Measurements from ENCODE around the gene BPIFB4.
"Not testable (repeated sequence)": the region's sequence is repeated elsewhere in the genome, so short reads cannot be mapped to it uniquely, and the experiment has no call there.

The BPIFB4 gene

DNA sequence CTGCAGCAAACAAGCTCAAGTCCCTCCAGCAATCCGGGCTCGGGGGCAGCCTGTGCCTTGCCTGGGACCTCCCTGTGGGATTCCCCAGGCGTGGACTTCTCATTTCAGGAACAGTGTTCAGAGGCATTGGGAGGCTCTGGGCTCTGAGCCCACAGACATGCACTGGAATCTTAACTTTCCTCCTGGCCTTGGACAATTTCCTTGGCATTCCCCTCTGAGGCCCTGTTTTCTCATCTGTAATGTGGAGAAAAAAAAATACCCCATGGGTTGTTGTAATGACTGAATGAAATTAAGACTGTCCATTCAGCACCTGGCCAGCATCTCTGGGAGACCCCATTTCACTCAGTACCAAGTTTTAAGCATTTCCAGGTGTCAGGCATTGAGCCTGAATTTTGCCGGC lies 17.6 kb downstream of the BPIFB4 start:
- no peak overlapping the region for H3K4me3 ChIP-seq (ENCODE audit: low read length in 2 of 2)
- H3K36me3 ChIP-seq (ENCODE audit: control insufficient read depth in 2 of 2, insufficient read depth in 2 of 2, low read length in 2 of 2): no peaks in the 10 kb centered on the region
- no peaks in the 10 kb centered on the region for H3K27me3 ChIP-seq (ENCODE audit: control insufficient read depth in 2 of 2, insufficient read depth in 2 of 2, low read length in 2 of 2)
- no peak overlapping the region for H3K9ac ChIP-seq (ENCODE audit: low read depth in 1 of 2, low read length in 2 of 2)
- no peaks in the 10 kb centered on the region for H3K4me1 ChIP-seq (ENCODE audit: control insufficient read depth in 2 of 2, insufficient read depth in 2 of 2, low read length in 2 of 2)
- H3K27ac ChIP-seq (ENCODE audit: low read depth in 2 of 2, low read length in 2 of 2): no peak overlapping the region
- no peaks in the 10 kb centered on the region for H3K9me3 ChIP-seq (ENCODE audit: control insufficient read depth in 2 of 2, low read length in 2 of 2)

DNA sequence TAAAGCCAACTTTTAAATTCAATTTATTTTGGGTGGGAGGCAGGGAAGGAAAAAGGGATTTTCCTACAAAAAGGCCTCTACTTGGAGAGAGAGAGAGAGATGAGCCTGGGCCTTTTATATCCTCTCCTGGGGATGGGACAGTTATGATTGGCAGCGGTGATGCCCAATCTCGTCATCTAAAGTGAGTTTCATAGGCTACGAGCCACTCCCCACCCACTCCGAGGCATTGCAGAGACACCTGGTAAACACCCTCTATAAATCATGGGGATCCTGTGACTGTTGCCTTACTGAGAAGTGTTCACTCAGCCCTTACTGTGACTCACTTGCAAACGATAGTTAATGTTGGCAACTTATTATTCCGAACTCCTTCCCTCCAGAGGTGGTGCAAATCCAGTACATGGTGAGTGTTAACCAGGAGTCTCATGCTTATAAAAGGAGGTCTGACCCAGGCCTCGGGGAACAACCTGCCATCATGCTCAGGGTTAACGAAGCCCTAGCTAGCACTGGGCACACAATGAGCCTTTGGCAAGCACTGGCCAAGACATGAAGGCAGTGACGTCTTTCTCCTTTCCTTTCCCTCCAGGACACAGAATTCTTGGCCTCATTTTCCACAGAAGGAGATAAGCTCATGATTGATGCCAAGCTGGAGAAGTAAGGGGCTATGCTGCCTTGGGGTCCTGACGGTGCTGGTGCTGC lies 20.5 kb downstream of the BPIFB4 start:
- H3K4me1 ChIP-seq (ENCODE audit: control insufficient read depth in 2 of 2, insufficient read depth in 2 of 2, low read length in 2 of 2): no peaks in the 10 kb centered on the region
- no peak overlapping the region for H3K4me3 ChIP-seq (ENCODE audit: low read length in 2 of 2)
- H3K9ac ChIP-seq (ENCODE audit: low read depth in 1 of 2, low read length in 2 of 2): no peak overlapping the region
- no peaks in the 10 kb centered on the region for H3K36me3 ChIP-seq (ENCODE audit: control insufficient read depth in 2 of 2, insufficient read depth in 2 of 2, low read length in 2 of 2)
- no peaks in the 10 kb centered on the region for H3K27me3 ChIP-seq (ENCODE audit: control insufficient read depth in 2 of 2, insufficient read depth in 2 of 2, low read length in 2 of 2)
- no peak overlapping the region for H3K27ac ChIP-seq (ENCODE audit: low read depth in 2 of 2, low read length in 2 of 2)
- H3K9me3 ChIP-seq (ENCODE audit: control insufficient read depth in 2 of 2, low read length in 2 of 2): no peaks in the 10 kb centered on the region

DNA sequence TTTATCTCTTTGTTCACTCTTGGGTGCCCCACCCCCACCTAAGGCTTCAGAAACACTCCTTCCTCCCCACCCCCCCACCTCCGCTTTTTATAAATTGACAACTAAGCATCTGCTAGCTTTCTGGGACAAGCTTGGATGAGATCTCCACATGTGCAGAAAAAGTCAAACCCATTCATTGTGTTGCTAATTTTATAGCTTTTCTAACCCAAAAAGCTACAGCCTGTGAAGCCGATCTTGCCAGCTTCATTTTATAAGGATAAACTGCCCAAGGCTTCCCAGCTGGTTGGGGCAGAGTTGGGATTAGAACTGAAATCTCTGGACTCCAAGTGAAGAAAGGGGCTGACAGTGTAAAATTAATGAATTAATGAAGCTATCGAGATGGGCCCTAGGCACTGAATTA lies 24.1 kb downstream of the BPIFB4 start:
- H3K36me3 ChIP-seq (ENCODE audit: control insufficient read depth in 2 of 2, insufficient read depth in 2 of 2, low read length in 2 of 2): no peaks in the 10 kb centered on the region
- no peak overlapping the region for H3K27ac ChIP-seq (ENCODE audit: low read depth in 2 of 2, low read length in 2 of 2)
- no peak overlapping the region for H3K9ac ChIP-seq (ENCODE audit: low read depth in 1 of 2, low read length in 2 of 2)
- no peaks in the 10 kb centered on the region for H3K9me3 ChIP-seq (ENCODE audit: control insufficient read depth in 2 of 2, low read length in 2 of 2)
- no peaks in the 10 kb centered on the region for H3K4me1 ChIP-seq (ENCODE audit: control insufficient read depth in 2 of 2, insufficient read depth in 2 of 2, low read length in 2 of 2)
- peaks cover 0 to 2% of the 10 kb centered on the region in 2 donors for H3K27me3 ChIP-seq (ENCODE audit: control insufficient read depth in 2 of 2, insufficient read depth in 2 of 2, low read length in 2 of 2)
- H3K4me3 ChIP-seq (ENCODE audit: low read length in 2 of 2): no peak overlapping the region

DNA sequence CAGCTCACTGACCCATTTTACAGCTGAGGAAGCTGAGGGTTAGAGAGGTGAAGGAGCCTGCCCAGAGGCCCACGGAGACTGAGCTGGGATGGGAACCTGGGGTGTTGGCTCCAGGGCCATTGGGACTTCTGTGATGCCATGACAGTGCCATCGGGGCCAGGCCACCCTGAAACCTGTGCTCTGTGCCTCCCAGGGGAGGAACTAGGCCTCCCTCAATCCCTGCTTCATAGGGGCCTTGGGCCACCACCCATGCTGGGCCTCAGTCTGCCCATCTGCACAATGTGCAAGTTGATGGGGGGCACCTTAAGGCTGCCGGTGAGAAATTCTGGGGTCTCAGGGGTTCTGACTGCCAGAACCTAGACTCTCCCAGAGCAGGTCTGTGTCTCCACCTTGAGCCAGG lies 24.9 kb downstream of the BPIFB4 start:
- H3K36me3 ChIP-seq (ENCODE audit: control insufficient read depth in 2 of 2, insufficient read depth in 2 of 2, low read length in 2 of 2): no peaks in the 10 kb centered on the region
- no peaks in the 10 kb centered on the region for H3K4me1 ChIP-seq (ENCODE audit: control insufficient read depth in 2 of 2, insufficient read depth in 2 of 2, low read length in 2 of 2)
- peaks cover 0 to 2% of the 10 kb centered on the region in 2 donors for H3K27me3 ChIP-seq (ENCODE audit: control insufficient read depth in 2 of 2, insufficient read depth in 2 of 2, low read length in 2 of 2)
- no peak overlapping the region for H3K4me3 ChIP-seq (ENCODE audit: low read length in 2 of 2)
- no peak overlapping the region for H3K9ac ChIP-seq (ENCODE audit: low read depth in 1 of 2, low read length in 2 of 2)
- no peaks in the 10 kb centered on the region for H3K9me3 ChIP-seq (ENCODE audit: control insufficient read depth in 2 of 2, low read length in 2 of 2)
- H3K27ac ChIP-seq (ENCODE audit: low read depth in 2 of 2, low read length in 2 of 2): no peak overlapping the region

DNA sequence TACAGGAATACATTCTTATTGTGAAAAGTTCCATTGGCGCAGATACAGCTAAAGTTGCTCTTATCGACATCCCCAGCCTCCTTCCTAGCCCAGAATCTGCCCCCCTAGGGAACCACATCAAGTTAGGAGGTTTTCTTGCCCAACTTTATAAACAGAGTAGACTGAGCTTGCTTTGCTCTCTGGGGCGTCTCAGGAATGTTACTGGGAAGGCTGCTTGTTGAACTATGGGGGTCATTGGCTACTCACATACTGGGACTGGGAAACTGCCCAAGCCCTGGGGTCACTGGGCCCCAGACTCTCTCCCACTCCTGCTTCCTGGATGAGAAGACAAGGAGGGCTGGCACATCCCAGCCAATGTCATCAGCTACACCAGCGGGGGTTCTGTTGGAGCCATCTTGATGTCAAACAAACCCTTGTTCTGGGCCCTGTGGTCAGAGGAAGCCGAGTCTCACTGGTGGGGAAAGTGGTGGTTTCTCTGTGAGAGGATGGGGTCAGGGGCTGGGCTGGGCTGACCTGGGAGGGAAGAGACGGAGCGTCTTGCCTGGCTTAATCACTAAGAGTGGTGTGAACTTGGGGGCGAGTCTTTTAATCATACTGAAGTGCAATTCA lies 26.0 kb downstream of the BPIFB4 start:
- Histone ChIP-seq H3K27ac (ENCODE audit: low read depth in 2 of 2, low read length in 2 of 2) (no peak overlapping the region), H3K9ac (ENCODE audit: low read depth in 1 of 2, low read length in 2 of 2) (no peak overlapping the region), H3K4me3 (ENCODE audit: low read length in 2 of 2) (no peak overlapping the region), H3K9me3 (ENCODE audit: control insufficient read depth in 2 of 2, low read length in 2 of 2) (no peaks in the 10 kb centered on the region), H3K4me1 (ENCODE audit: control insufficient read depth in 2 of 2, insufficient read depth in 2 of 2, low read length in 2 of 2) (no peaks in the 10 kb centered on the region), H3K36me3 (ENCODE audit: control insufficient read depth in 2 of 2, insufficient read depth in 2 of 2, low read length in 2 of 2) (no peaks in the 10 kb centered on the region), H3K27me3 (ENCODE audit: control insufficient read depth in 2 of 2, insufficient read depth in 2 of 2, low read length in 2 of 2) (peaks cover 0 to 2% of the 10 kb centered on the region in 2 donors)

DNA sequence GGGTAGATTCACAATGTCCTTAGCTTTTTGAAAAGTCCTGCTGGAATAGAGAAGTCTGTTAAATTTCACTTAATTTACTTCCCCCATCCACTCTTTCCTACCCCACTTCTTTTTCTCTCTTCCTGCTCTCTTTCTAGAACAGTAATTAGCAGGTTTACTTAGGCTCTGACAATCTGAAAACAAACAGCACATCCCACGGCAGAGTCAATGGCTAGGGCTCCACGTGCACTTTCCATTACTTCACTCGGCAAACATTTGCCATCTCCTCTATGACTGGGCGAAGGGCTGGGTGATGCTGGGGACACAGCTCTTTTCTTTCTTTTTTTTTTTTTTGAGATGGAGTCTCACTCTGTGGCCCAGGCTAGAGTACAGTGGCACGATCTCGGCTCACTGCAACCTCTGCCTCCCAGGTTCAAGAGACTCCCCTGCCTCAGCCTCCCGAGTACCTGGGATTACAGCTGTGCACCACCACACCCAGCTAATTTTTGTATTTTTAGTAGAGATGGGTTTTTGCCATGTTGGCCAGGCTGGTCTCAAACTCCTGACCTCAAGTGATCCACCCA lies 26.7 kb downstream of the BPIFB4 start:
- H3K27ac ChIP-seq (ENCODE audit: low read depth in 2 of 2, low read length in 2 of 2); H3K4me3 ChIP-seq (ENCODE audit: low read length in 2 of 2); H3K4me1 ChIP-seq (ENCODE audit: control insufficient read depth in 2 of 2, insufficient read depth in 2 of 2, low read length in 2 of 2); H3K9me3 ChIP-seq (ENCODE audit: control insufficient read depth in 2 of 2, low read length in 2 of 2); H3K9ac ChIP-seq (ENCODE audit: low read depth in 1 of 2, low read length in 2 of 2); H3K36me3 ChIP-seq (ENCODE audit: control insufficient read depth in 2 of 2, insufficient read depth in 2 of 2, low read length in 2 of 2); H3K27me3 ChIP-seq (ENCODE audit: control insufficient read depth in 2 of 2, insufficient read depth in 2 of 2, low read length in 2 of 2): not testable (repeated sequence)

DNA sequence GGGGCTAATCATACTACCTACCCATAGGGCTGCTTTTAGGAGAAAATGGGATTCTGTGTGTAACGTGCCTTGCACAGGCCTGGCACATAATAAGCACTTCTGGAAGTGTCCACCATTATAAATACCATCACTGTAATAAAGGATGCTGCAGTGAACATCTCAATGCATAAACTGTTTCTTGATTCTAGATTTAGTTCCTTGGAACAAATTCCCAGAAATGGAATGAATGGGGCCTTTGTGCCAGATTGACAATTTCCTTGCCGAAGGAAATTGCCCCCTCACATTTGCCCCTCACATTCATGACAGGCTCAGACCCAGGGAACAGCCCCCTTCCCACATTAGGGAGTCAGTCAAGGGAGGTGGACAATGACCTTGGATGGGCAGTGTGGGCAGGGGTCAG lies 29.2 kb downstream of the BPIFB4 start:
- Histone ChIP-seq H3K9ac (ENCODE audit: low read depth in 1 of 2, low read length in 2 of 2) (no peak overlapping the region), H3K9me3 (ENCODE audit: control insufficient read depth in 2 of 2, low read length in 2 of 2) (no peaks in the 10 kb centered on the region), H3K4me1 (ENCODE audit: control insufficient read depth in 2 of 2, insufficient read depth in 2 of 2, low read length in 2 of 2) (no peaks in the 10 kb centered on the region), H3K36me3 (ENCODE audit: control insufficient read depth in 2 of 2, insufficient read depth in 2 of 2, low read length in 2 of 2) (no peaks in the 10 kb centered on the region), H3K4me3 (ENCODE audit: low read length in 2 of 2) (no peak overlapping the region), H3K27me3 (ENCODE audit: control insufficient read depth in 2 of 2, insufficient read depth in 2 of 2, low read length in 2 of 2) (peaks cover 0 to 2% of the 10 kb centered on the region in 2 donors), H3K27ac (ENCODE audit: low read depth in 2 of 2, low read length in 2 of 2) (no peak overlapping the region)

DNA sequence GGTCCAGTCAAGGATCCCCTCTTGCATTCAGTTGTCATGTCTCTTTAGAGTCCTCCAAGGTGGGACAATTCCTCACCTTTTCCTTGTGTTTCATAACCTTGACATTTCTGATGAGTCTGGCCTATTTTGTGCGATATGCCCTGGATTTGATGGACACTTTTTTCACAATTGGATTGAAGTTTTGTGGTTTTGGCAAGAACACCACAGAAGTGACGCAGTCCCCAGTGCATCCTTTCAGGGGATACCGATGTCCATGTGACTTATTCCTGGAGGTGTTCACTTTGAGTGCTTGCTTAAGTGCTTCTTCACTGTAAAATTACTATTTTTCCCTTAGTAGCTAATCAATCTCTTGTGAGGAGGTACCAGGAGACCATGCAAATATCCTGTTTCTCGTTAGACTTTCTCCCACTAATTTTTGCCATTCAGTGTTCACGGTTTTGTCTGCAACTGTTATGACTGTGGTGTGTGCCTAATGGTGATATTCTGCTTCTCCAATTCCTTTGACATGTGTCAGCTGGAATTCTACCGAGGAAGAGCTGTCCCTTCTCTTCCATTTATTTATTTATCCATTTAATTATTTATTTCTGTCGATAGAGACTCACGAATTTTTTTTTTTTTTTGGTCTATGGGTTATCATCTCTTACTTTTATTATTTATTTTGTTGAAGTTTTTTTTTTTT lies 30.8 kb downstream of the BPIFB4 start:
- Histone ChIP-seq H3K4me3 (ENCODE audit: low read length in 2 of 2) (no peak overlapping the region), H3K27me3 (ENCODE audit: control insufficient read depth in 2 of 2, insufficient read depth in 2 of 2, low read length in 2 of 2) (peaks cover 0 to 2% of the 10 kb centered on the region in 2 donors), H3K9ac (ENCODE audit: low read depth in 1 of 2, low read length in 2 of 2) (no peak overlapping the region), H3K27ac (ENCODE audit: low read depth in 2 of 2, low read length in 2 of 2) (no peak overlapping the region), H3K9me3 (ENCODE audit: control insufficient read depth in 2 of 2, low read length in 2 of 2) (no peaks in the 10 kb centered on the region), H3K4me1 (ENCODE audit: control insufficient read depth in 2 of 2, insufficient read depth in 2 of 2, low read length in 2 of 2) (no peaks in the 10 kb centered on the region), H3K36me3 (ENCODE audit: control insufficient read depth in 2 of 2, insufficient read depth in 2 of 2, low read length in 2 of 2) (no peaks in the 10 kb centered on the region)

DNA sequence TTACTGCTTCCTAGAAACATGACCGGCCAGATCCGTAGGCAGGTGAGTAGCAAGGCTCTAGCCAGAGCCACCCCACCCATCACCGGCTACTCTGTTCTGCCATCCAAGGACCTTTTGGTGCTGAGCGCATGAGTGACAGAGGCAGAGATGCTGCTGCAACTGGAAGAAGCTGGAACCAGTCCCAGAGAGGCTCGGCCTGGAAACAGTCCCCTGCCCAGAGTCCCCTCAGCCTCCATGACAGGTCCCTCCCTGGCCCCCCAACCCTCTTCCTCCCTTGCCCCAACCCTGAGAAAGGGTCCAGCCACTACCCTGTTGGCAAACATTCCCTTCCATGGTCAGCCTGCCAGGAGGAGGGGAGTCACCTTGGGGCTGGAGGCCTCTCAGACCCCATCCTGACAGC lies 31.9 kb downstream of the BPIFB4 start:
- H3K4me3 ChIP-seq (ENCODE audit: low read length in 2 of 2): no peak overlapping the region
- no peak overlapping the region for H3K9ac ChIP-seq (ENCODE audit: low read depth in 1 of 2, low read length in 2 of 2)
- no peak overlapping the region for H3K27ac ChIP-seq (ENCODE audit: low read depth in 2 of 2, low read length in 2 of 2)
- no peaks in the 10 kb centered on the region for H3K4me1 ChIP-seq (ENCODE audit: control insufficient read depth in 2 of 2, insufficient read depth in 2 of 2, low read length in 2 of 2)
- no peaks in the 10 kb centered on the region for H3K9me3 ChIP-seq (ENCODE audit: control insufficient read depth in 2 of 2, low read length in 2 of 2)
- H3K27me3 ChIP-seq (ENCODE audit: control insufficient read depth in 2 of 2, insufficient read depth in 2 of 2, low read length in 2 of 2): peaks cover 0 to 2% of the 10 kb centered on the region in 2 donors
- no peaks in the 10 kb centered on the region for H3K36me3 ChIP-seq (ENCODE audit: control insufficient read depth in 2 of 2, insufficient read depth in 2 of 2, low read length in 2 of 2)
